Measurements from ENCODE around the gene OPRL1.

Gene OPRL1

GRCh38 chr20:64042054-64042781 is 37.7 kb upstream of the OPRL1 start:
- DNase-seq (ENCODE audit: low spot score), result no peak

GRCh38 chr20:64043768-64044167 is 36.1 kb upstream of the OPRL1 start:
- no peak for DNase-seq (ENCODE audit: low spot score)

GRCh38 chr20:64044484-64045247 is 35.2 kb upstream of the OPRL1 start:
- DNase-seq (ENCODE audit: low spot score), result peak; percentile 80

- no peak for DNase-seq (ENCODE audit: low spot score)
These were observed 34.4 kb upstream of the OPRL1 start for GRCh38 chr20:64045346-64046011.

- DNase-seq (ENCODE audit: low spot score), result no peak
These were observed 32.9 kb upstream of the OPRL1 start for GRCh38 chr20:64047046-64047389.

GRCh38 chr20:64047968-64048401 is 31.9 kb upstream of the OPRL1 start:
- no peak for DNase-seq (ENCODE audit: low spot score)

GRCh38 chr20:64048402-64049044 is 31.4 kb upstream of the OPRL1 start:
- no peak for DNase-seq (ENCODE audit: low spot score)

GRCh38 chr20:64049060-64049877 is 30.6 kb upstream of the OPRL1 start, which contains the start of gene SOX18:
Gene SOX18 (minus strand): TSS chr20:64049639. CDS start chr20:64049516, 123 bp downstream.
- DNase-seq (ENCODE audit: low spot score), result peak; percentile 55

- no peak for DNase-seq (ENCODE audit: low spot score)
These were observed 30.0 kb upstream of the OPRL1 start for GRCh38 chr20:64049878-64050260.

GRCh38 chr20:64050261-64051032 is 29.4 kb upstream of the OPRL1 start:
- DNase-seq (ENCODE audit: low spot score), result no peak

GRCh38 chr20:64051033-64051452 is 28.8 kb upstream of the OPRL1 start:
- DNase-seq (ENCODE audit: low spot score), result no peak

GRCh38 chr20:64051561-64052325 is 28.1 kb upstream of the OPRL1 start:
- no peak for DNase-seq (ENCODE audit: low spot score)

GRCh38 chr20:64052326-64052722 is 27.6 kb upstream of the OPRL1 start:
- no peak for DNase-seq (ENCODE audit: low spot score)

- no peak for DNase-seq (ENCODE audit: low spot score)
These were observed 26.7 kb upstream of the OPRL1 start for GRCh38 chr20:64052987-64053840.

GRCh38 chr20:64053841-64054661 is 25.8 kb upstream of the OPRL1 start:
- no peak for DNase-seq (ENCODE audit: low spot score)

GRCh38 chr20:64055396-64055892 is 24.4 kb upstream of the OPRL1 start:
- no peak for DNase-seq (ENCODE audit: low spot score)

GRCh38 chr20:64055893-64056638 is 23.8 kb upstream of the OPRL1 start:
- DNase-seq (ENCODE audit: low spot score), result no peak
